ENCODE data around the gene CFH. TPM values are rescaled to one million over a fixed set of nuclear protein-coding genes. Genes with fewer than 3 reads are reported as not detected.
"Not testable (repeated sequence)": the region's sequence is repeated elsewhere in the genome, so short reads cannot be mapped to it uniquely, and the experiment has no call there.

Gene CFH
- polyA plus RNA-seq, 10 donors: 56.2 to 102 (median 80.1) TPM

GRCh38 chr1:196738730-196739129 lies 86.9 kb downstream of the CFH start:
- DNase-seq: no peak

- not testable (repeated sequence) for DNase-seq
These were observed 91.4 kb downstream of the CFH start for GRCh38 chr1:196743244-196743643.

GRCh38 chr1:196765019-196765740 lies 113.3 kb downstream of the CFH start:
- peak in 1 of 3 donors; percentile 3 for DNase-seq

GRCh38 chr1:196769823-196770222 lies 118.0 kb downstream of the CFH start:
- not testable (repeated sequence) for DNase-seq

- DNase-seq: no peak
These were observed 121.9 kb downstream of the CFH start for GRCh38 chr1:196773713-196774112.

- peak; percentile 4 to 48 (median 8) for DNase-seq
These were observed 122.3 kb downstream of the CFH start for GRCh38 chr1:196774175-196774574.

- no peak for DNase-seq
These were observed 122.8 kb downstream of the CFH start, which contains the start of gene CFHR3 for GRCh38 chr1:196774603-196775002. Gene CFHR3, plus strand, starts transcription at chr1:196774840. Its CDS starts 47 bp downstream, at chr1:196774887.

- no peak for DNase-seq
These were observed 125.8 kb downstream of the CFH start for GRCh38 chr1:196777603-196778002.

- DNase-seq: no peak
These were observed 127.2 kb downstream of the CFH start for GRCh38 chr1:196779093-196779492.

- DNase-seq: not testable (repeated sequence)
These were observed 139.4 kb downstream of the CFH start for GRCh38 chr1:196791252-196791651.

GRCh38 chr1:196794103-196794502 lies 142.3 kb downstream of the CFH start:
- DNase-seq: peak in 2 of 3 donors; percentile 3 to 8

Other genes starting within 250 kb of the CFH start
- gene KCNT2, start 43.6 kb upstream of the CFH start, polyA plus RNA-seq (ENCODE audit: insufficient read length in 10 of 10): 1 to 10 TPM; 3.2 to 8.8 (median 5.2) TPM
- 1 to 10 TPM in 9 of 10 donors, under 1 TPM in 1; 0.83 to 2.8 (median 1.5) TPM for gene CFHR3, start 122.8 kb downstream of the CFH start, polyA plus RNA-seq (ENCODE audit: insufficient read length in 10 of 10)
- 1 to 10 TPM in 1 of 10 donors, under 1 TPM in 6, not detected in 3; 0.30 to 1.3 (median 0.36) TPM for gene CFHR1, start 167.7 kb downstream of the CFH start, polyA plus RNA-seq (ENCODE audit: insufficient read length in 10 of 10)
- not detected for gene CFHR4, start 236.0 kb downstream of the CFH start, polyA plus RNA-seq (ENCODE audit: insufficient read length in 10 of 10)